Muscle of leg (tissue), 11 donors: ENCODE data around the gene AOC3. TPM values are rescaled to one million over a fixed set of nuclear protein-coding genes. Genes with fewer than 3 reads are reported as not detected.

ENCODE experiments used
- DNase-seq: peaks from one replicate; pipeline ENCODE4 v3.0.0; 2013
- H3K27ac ChIP-seq: one replicate; pipeline ENCODE4 v1.5.1; 2013; ENCODE audit warnings: mild to moderate bottlenecking, low read length, control low read depth
- H3K27me3 ChIP-seq: one replicate; pipeline ENCODE4 v1.6.1; 2013; ENCODE audit warnings: low read length; ENCODE audit not compliant: control insufficient read depth, insufficient read depth
- H3K36me3 ChIP-seq: one replicate; pipeline ENCODE4 v1.6.1; 2013; ENCODE audit warnings: low read length; ENCODE audit not compliant: control insufficient read depth, insufficient read depth
- H3K4me1 ChIP-seq: one replicate; pipeline ENCODE4 v1.6.1; 2013; ENCODE audit warnings: low read length; ENCODE audit not compliant: control insufficient read depth, insufficient read depth
- H3K4me3 ChIP-seq: one replicate; pipeline ENCODE4 v1.5.1; 2013; ENCODE audit warnings: low read length, control low read depth
- H3K9me3 ChIP-seq: replicated peaks from 2 replicates; pipeline ENCODE4 v1.6.1; 2013; ENCODE audit warnings: low read depth, low read length; ENCODE audit not compliant: control insufficient read depth
- WGBS: methylation state at CpG from one replicate; pipeline ENCODE4 v1.1.5; 2013; ENCODE audit warnings: missing lambda C conversion rate; ENCODE audit not compliant: insufficient coverage; 5-methylcytosine and 5-hydroxymethylcytosine counted together
- polyA plus RNA-seq, 8 donors: library from polyadenylated mRNA; unstranded; fragments of 120-200 nt; gene quantifications; one replicate each; pipeline versions ENCODE4 v1.2.1 to v1.2.3, GENCODE V29; 2013; ENCODE audit warnings: inconsistent platforms in 1 of 8, low replicate concordance in 1 of 8; ENCODE audit not compliant: insufficient read length in 8 of 8, insufficient read depth in 1 of 8
- total RNA-seq: library from RNA; stranded (reverse); fragments of 120-200 nt; gene quantifications from one replicate; pipeline ENCODE4 v1.2.4, GENCODE V29; 2013

The AOC3 gene
- total and polyA plus RNA-seq, 9 donors: 6.9 to 23.6 (median 17.6) TPM

- Histone ChIP-seq H3K27ac (no peak overlapping the region), H3K4me3 (no peak overlapping the region), H3K4me1 (no peaks in the 10 kb centered on the region)
Observed at GRCh38 chr17:42904110-42904469, 53.1 kb downstream of the AOC3 start.

DNA sequence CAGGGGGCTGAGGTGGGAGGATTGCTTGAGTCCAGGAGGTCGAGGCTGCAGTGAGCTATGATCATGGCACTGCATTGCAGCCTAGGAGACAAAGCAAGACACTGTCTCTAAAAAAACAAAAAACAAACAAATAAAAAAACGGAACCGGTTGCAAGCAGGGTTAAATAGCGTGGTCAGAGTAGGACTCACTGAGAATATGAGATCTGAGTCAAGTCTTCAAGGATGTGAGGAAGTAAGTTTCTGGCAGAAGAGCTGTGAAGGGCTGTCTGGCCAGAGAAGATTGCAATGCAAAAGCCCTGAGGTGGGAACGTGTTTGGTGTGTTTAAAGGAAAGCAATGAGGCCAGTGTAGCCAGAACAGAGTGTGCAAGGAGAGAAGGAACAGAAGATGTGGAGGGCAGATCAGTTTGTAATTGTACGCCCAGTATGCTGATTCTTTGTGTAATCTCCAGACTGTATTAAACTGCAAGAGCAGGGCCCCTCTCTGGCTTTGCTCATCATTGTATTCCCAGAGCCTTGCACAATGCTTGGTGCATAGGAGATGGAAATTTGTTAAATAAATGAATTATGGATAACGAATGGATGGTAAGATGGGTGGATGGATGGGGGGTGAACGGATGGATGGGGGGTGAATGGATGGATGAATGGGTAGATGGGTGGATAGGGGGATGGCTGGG lies 55.9 kb downstream of the AOC3 start:
- Histone ChIP-seq H3K4me3 (no peak overlapping the region), H3K27me3 (peaks cover 2% of the 10 kb centered on the region), H3K27ac (no peak overlapping the region), H3K36me3 (no peaks in the 10 kb centered on the region), H3K4me1 (no peaks in the 10 kb centered on the region), H3K9me3 (no peaks in the 10 kb centered on the region)
- no peak for DNase-seq
- 75% methylated on average over 5 of the region's 8 CpGs for WGBS

More at GRCh38 chr17:42904110-42904469, 53.1 kb downstream of the AOC3 start:
- no peaks in the 10 kb centered on the region for H3K36me3 ChIP-seq
- DNase-seq: no peak
- no peaks in the 10 kb centered on the region for H3K9me3 ChIP-seq
- WGBS: 81% methylated on average over 4 of the region's 6 CpGs
- peaks cover 2% of the 10 kb centered on the region for H3K27me3 ChIP-seq

Other genes starting within 250 kb of the AOC3 start
- gene RETREG3, start 241.8 kb upstream of the AOC3 start, total RNA-seq: 39.1 TPM
- 10 to 100 TPM; 27.6 to 36.1 (median 30.7) TPM for gene RETREG3, start 241.8 kb upstream of the AOC3 start, polyA plus RNA-seq
- gene TUBG1, start 241.5 kb upstream of the AOC3 start, total RNA-seq: 22.2 TPM
- gene TUBG1, start 241.5 kb upstream of the AOC3 start, polyA plus RNA-seq: 10 to 100 TPM; 30.7 to 43.5 (median 38.2) TPM
- 8.7 TPM for gene TUBG2, start 191.9 kb upstream of the AOC3 start, total RNA-seq
- gene TUBG2, start 191.9 kb upstream of the AOC3 start, polyA plus RNA-seq: 10 to 100 TPM in 7 of 8 donors, 1 to 10 TPM in 1; 10.0 to 19.2 (median 14.1) TPM
- 44.1 TPM for gene PLEKHH3, start 174.2 kb upstream of the AOC3 start, total RNA-seq
- 10 to 100 TPM; 27.2 to 57.5 (median 40.6) TPM for gene PLEKHH3, start 174.2 kb upstream of the AOC3 start, polyA plus RNA-seq
- gene CCR10, start 169.4 kb upstream of the AOC3 start, total RNA-seq: 1.0 TPM
- 1 to 10 TPM; 1.2 to 2.9 (median 1.5) TPM for gene CCR10, start 169.4 kb upstream of the AOC3 start, polyA plus RNA-seq
- 8.1 TPM for gene CNTNAP1, start 168.7 kb upstream of the AOC3 start, total RNA-seq
- gene CNTNAP1, start 168.7 kb upstream of the AOC3 start, polyA plus RNA-seq: 10 to 100 TPM in 6 of 8 donors, 1 to 10 TPM in 2; 9.0 to 15.7 (median 13.1) TPM
- 20.4 TPM for gene EZH1, start 106.2 kb upstream of the AOC3 start, total RNA-seq
- gene EZH1, start 106.2 kb upstream of the AOC3 start, polyA plus RNA-seq: 10 to 100 TPM; 15.6 to 21.8 (median 18.0) TPM
- gene RAMP2, start 90.0 kb upstream of the AOC3 start, total RNA-seq: 35.9 TPM
- gene RAMP2, start 90.0 kb upstream of the AOC3 start, polyA plus RNA-seq: 10 to 100 TPM; 56.8 to 87.2 (median 73.2) TPM
- 41.0 TPM for gene VPS25, start 77.8 kb upstream of the AOC3 start, total RNA-seq
- 10 to 100 TPM; 28.7 to 40.0 (median 32.6) TPM for gene VPS25, start 77.8 kb upstream of the AOC3 start, polyA plus RNA-seq
- gene WNK4, start 70.6 kb upstream of the AOC3 start, total RNA-seq: 0.09 TPM
- gene WNK4, start 70.6 kb upstream of the AOC3 start, polyA plus RNA-seq: 1 to 10 TPM in 3 of 8 donors, under 1 TPM in 5; 0.20 to 1.2 (median 0.67) TPM
- 84.1 TPM for gene COA3, start 52.5 kb upstream of the AOC3 start, total RNA-seq
- 10 to 100 TPM; 53.6 to 63.9 (median 59.5) TPM for gene COA3, start 52.5 kb upstream of the AOC3 start, polyA plus RNA-seq
- 0.04 TPM for gene CNTD1, start 52.3 kb upstream of the AOC3 start, total RNA-seq
- gene CNTD1, start 52.3 kb upstream of the AOC3 start, polyA plus RNA-seq: 1 to 10 TPM in 3 of 8 donors, under 1 TPM in 5; 0.37 to 1.6 (median 0.81) TPM
- 37.7 TPM for gene BECN1, start 26.9 kb upstream of the AOC3 start, total RNA-seq
- gene BECN1, start 26.9 kb upstream of the AOC3 start, polyA plus RNA-seq: 10 to 100 TPM; 39.8 to 53.5 (median 45.1) TPM
- gene PSME3, start 17.8 kb upstream of the AOC3 start, total RNA-seq: 26.1 TPM
- gene PSME3, start 17.8 kb upstream of the AOC3 start, polyA plus RNA-seq: 10 to 100 TPM; 46.2 to 67.9 (median 55.3) TPM
- 0.66 TPM for gene AOC2, start 6.6 kb upstream of the AOC3 start, total RNA-seq
- 1 to 10 TPM in 1 of 8 donors, under 1 TPM in 7; 0.41 to 1.2 (median 0.84) TPM for gene AOC2, start 6.6 kb upstream of the AOC3 start, polyA plus RNA-seq
- gene G6PC1, start 49.6 kb downstream of the AOC3 start, total RNA-seq: not detected
- under 1 TPM in 3 of 8 donors, not detected in 5; 0.08 to 0.43 (median 0.26) TPM for gene G6PC1, start 49.6 kb downstream of the AOC3 start, polyA plus RNA-seq
- 35.4 TPM for gene AARSD1, start 113.3 kb downstream of the AOC3 start, total RNA-seq
- gene AARSD1, start 113.3 kb downstream of the AOC3 start, polyA plus RNA-seq: 10 to 100 TPM; 46.5 to 67.1 (median 56.1) TPM
- gene PTGES3L, start 128.9 kb downstream of the AOC3 start, total RNA-seq: 37.3 TPM
- 10 to 100 TPM; 37.5 to 81.2 (median 63.0) TPM for gene PTGES3L, start 128.9 kb downstream of the AOC3 start, polyA plus RNA-seq
- 5.3 TPM for gene RUNDC1, start 129.4 kb downstream of the AOC3 start, total RNA-seq
- 1 to 10 TPM; 7.3 to 8.3 (median 7.6) TPM for gene RUNDC1, start 129.4 kb downstream of the AOC3 start, polyA plus RNA-seq
- 3,028 TPM for gene RPL27, start 147.2 kb downstream of the AOC3 start, total RNA-seq
- 1,000 to 10,000 TPM; 2,184 to 2,871 (median 2,448) TPM for gene RPL27, start 147.2 kb downstream of the AOC3 start, polyA plus RNA-seq
- 7.6 TPM for gene IFI35, start 155.6 kb downstream of the AOC3 start, total RNA-seq
- 10 to 100 TPM in 1 of 8 donors, 1 to 10 TPM in 7; 4.5 to 11.1 (median 6.5) TPM for gene IFI35, start 155.6 kb downstream of the AOC3 start, polyA plus RNA-seq
- 50.4 TPM for gene VAT1, start 171.2 kb downstream of the AOC3 start, total RNA-seq
- gene VAT1, start 171.2 kb downstream of the AOC3 start, polyA plus RNA-seq: 10 to 100 TPM; 59.3 to 95.3 (median 77.3) TPM
- 0.35 TPM for gene RND2, start 174.0 kb downstream of the AOC3 start, total RNA-seq
- 1 to 10 TPM in 3 of 8 donors, under 1 TPM in 5; 0.48 to 1.2 (median 0.83) TPM for gene RND2, start 174.0 kb downstream of the AOC3 start, polyA plus RNA-seq